Measurements from ENCODE around the gene MBP. TPM values are rescaled to one million over a fixed set of nuclear protein-coding genes. Genes with fewer than 3 reads are reported as not detected.

MBP gene
- total and polyA plus RNA-seq, 10 of the 15 experiments (the other 5 are each of a cell fraction or from before 2014, with no cell fraction given), result 12.2 to 67.8 (median 42.1) TPM

DNA sequence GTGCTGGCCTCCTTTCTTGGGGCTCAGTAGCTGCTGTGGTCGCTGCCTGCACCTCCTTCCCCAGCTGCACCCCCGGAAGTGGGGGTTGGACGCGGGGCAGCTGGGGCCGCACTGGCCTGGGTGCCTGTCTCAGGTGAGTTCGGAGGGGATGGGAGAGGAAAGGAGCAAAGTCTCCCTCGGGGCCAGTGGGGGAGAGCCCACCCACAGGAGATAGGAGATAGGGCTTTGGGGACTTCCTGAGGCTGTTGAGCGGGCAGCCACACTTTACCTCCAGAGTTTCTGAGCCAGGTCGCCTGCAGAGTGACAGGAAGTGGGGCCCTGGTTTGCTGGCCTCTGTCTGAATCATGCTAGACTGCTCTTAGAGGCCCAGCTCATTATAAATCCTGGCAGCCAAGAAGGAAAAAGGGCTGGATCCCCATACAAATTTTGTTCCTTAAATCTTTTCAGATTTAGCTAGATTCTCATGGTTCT lies 8.1 kb downstream of the MBP start (continued):
- no peak for TF ChIP-seq RAD21 (IDR thresholded peaks at IDR 0.05; ENCODE audit: insufficient read depth, low read depth, low read length)
- 0 out of 2 replicates have a peak, but pooled peaks have one; percentile 46 for TF ChIP-seq CBX5 (IDR thresholded peaks at IDR 0.05; ENCODE audit: low read depth)
- no peak for TF ChIP-seq CHD4 (IDR thresholded peaks at IDR 0.05)
- no peak for TF ChIP-seq GABPA (IDR thresholded peaks at IDR 0.05; ENCODE audit: low read depth)
- TF ChIP-seq IKZF1 (conservative IDR thresholded peaks at IDR 0.05), result peak; percentile 89
- TF ChIP-seq FOXK2 (IDR thresholded peaks at IDR 0.05), result no peak
- TF ChIP-seq NRF1 (conservative IDR thresholded peaks at IDR 0.05; ENCODE audit: low read depth, low read length), result no peak
- TF ChIP-seq BHLHE40 (IDR thresholded peaks at IDR 0.05; ENCODE audit: borderline replicate concordance in 1 of 2, low read depth in 2 of 2, low read length in 1 of 2), result peak; percentile 60 to 73
- TF ChIP-seq, protein P1, sequence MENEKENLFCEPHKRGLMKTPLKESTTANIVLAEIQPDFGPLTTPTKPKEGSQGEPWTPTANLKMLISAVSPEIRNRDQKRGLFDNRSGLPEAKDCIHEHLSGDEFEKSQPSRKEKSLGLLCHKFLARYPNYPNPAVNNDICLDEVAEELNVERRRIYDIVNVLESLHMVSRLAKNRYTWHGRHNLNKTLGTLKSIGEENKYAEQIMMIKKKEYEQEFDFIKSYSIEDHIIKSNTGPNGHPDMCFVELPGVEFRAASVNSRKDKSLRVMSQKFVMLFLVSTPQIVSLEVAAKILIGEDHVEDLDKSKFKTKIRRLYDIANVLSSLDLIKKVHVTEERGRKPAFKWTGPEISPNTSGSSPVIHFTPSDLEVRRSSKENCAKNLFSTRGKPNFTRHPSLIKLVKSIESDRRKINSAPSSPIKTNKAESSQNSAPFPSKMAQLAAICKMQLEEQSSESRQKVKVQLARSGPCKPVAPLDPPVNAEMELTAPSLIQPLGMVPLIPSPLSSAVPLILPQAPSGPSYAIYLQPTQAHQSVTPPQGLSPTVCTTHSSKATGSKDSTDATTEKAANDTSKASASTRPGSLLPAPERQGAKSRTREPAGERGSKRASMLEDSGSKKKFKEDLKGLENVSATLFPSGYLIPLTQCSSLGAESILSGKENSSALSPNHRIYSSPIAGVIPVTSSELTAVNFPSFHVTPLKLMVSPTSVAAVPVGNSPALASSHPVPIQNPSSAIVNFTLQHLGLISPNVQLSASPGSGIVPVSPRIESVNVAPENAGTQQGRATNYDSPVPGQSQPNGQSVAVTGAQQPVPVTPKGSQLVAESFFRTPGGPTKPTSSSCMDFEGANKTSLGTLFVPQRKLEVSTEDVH (IDR thresholded peaks at IDR 0.05; ENCODE audit: low read depth, partially characterized antibody), result no peak
- no peak for TF ChIP-seq ZNF274 (IDR thresholded peaks at IDR 0.05; ENCODE audit: insufficient read depth, insufficient read length)
- TF ChIP-seq ZNF24 (IDR thresholded peaks at IDR 0.05), result no peak
- TF ChIP-seq, protein P2, sequence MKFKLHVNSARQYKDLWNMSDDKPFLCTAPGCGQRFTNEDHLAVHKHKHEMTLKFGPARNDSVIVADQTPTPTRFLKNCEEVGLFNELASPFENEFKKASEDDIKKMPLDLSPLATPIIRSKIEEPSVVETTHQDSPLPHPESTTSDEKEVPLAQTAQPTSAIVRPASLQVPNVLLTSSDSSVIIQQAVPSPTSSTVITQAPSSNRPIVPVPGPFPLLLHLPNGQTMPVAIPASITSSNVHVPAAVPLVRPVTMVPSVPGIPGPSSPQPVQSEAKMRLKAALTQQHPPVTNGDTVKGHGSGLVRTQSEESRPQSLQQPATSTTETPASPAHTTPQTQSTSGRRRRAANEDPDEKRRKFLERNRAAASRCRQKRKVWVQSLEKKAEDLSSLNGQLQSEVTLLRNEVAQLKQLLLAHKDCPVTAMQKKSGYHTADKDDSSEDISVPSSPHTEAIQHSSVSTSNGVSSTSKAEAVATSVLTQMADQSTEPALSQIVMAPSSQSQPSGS (IDR thresholded peaks at IDR 0.05; ENCODE audit: low read length), result peak; percentile 62; the same call in 1 of the 2 replicates
- TF ChIP-seq MYC (IDR thresholded peaks at IDR 0.05; ENCODE audit: insufficient read depth, insufficient read length, insufficient replicate concordance, low read length, severe bottlenecking), result no peak
- no peak for TF ChIP-seq HDAC2 (IDR thresholded peaks at IDR 0.05)
- TF ChIP-seq SUZ12 (IDR thresholded peaks at IDR 0.05; ENCODE audit: unreplicated experiment), result no peak
- TF ChIP-seq CEBPB (IDR thresholded peaks at IDR 0.05; ENCODE audit: borderline replicate concordance in 1 of 2, low read depth in 2 of 2, low read length in 2 of 2), result no peak
- TF ChIP-seq, protein P3, sequence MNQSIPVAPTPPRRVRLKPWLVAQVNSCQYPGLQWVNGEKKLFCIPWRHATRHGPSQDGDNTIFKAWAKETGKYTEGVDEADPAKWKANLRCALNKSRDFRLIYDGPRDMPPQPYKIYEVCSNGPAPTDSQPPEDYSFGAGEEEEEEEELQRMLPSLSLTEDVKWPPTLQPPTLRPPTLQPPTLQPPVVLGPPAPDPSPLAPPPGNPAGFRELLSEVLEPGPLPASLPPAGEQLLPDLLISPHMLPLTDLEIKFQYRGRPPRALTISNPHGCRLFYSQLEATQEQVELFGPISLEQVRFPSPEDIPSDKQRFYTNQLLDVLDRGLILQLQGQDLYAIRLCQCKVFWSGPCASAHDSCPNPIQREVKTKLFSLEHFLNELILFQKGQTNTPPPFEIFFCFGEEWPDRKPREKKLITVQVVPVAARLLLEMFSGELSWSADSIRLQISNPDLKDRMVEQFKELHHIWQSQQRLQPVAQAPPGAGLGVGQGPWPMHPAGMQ (IDR thresholded peaks at IDR 0.05; ENCODE audit: borderline replicate concordance), result no peak
- TF ChIP-seq, protein P4, sequence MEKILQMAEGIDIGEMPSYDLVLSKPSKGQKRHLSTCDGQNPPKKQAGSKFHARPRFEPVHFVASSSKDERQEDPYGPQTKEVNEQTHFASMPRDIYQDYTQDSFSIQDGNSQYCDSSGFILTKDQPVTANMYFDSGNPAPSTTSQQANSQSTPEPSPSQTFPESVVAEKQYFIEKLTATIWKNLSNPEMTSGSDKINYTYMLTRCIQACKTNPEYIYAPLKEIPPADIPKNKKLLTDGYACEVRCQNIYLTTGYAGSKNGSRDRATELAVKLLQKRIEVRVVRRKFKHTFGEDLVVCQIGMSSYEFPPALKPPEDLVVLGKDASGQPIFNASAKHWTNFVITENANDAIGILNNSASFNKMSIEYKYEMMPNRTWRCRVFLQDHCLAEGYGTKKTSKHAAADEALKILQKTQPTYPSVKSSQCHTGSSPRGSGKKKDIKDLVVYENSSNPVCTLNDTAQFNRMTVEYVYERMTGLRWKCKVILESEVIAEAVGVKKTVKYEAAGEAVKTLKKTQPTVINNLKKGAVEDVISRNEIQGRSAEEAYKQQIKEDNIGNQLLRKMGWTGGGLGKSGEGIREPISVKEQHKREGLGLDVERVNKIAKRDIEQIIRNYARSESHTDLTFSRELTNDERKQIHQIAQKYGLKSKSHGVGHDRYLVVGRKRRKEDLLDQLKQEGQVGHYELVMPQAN (conservative IDR thresholded peaks at IDR 0.05), result peak; percentile 57; the same call in 1 of the 2 replicates
- peak; percentile 95 for TF ChIP-seq TCF3 (IDR thresholded peaks at IDR 0.05; ENCODE audit: borderline replicate concordance, insufficient read depth, low read depth, low read length)
- no peak for TF ChIP-seq SMAD1 (IDR thresholded peaks at IDR 0.05; ENCODE audit: low read depth, partially characterized antibody)
- TF ChIP-seq MYB (IDR thresholded peaks at IDR 0.05; ENCODE audit: borderline replicate concordance, low read depth, low read length), result no peak
- no peak for TF ChIP-seq YBX1 (IDR thresholded peaks at IDR 0.05)
- no peak for TF ChIP-seq YY1 (IDR thresholded peaks at IDR 0.05; ENCODE audit: low read depth, low read length)

Data from GM12878 (cell line).